ENCODE measurements around the gene GFPT1.

The GFPT1 gene

DNA sequence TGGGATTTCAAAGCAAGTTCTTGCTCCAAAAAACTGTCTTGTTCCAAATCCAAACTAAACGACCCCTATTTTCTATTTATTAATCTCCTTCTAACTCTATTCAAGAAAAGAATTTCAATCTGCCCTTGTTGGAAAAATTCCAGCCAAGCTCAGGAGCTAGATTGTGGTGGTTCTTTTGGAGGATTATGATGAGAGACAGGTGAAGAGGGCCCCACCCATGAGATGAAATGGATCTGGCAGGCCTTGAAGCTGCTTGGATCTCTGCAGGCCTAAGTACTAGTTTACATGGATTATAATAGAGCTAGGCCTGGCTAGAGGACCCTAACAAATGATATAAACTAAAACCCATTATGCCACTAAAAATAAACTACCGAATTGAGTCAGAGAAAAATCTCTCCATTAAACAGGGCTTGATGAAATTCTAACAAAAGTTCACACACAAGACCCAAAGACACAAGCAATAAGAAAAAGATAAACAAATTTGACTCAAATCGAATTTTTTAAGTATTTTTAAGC is 101.6 kb downstream of the GFPT1 start:
- Histone ChIP-seq H3K9me3 (ENCODE audit: low read depth, low read length) (no peaks in the 10 kb centered on the region), H3K36me3 (ENCODE audit: insufficient read depth, low read length) (no peaks in the 10 kb centered on the region), H3K27ac (no peak overlapping the region), H3K9ac (ENCODE audit: insufficient read length) (no peak overlapping the region), H3K4me3 (no peak overlapping the region)
- TF ChIP-seq EZH2 (IDR thresholded peaks at IDR 0.05) (no peak), FOXP2 (optimal IDR thresholded peaks at IDR 0.05; ENCODE audit: control extremely low read depth, extremely low read length, insufficient read depth) (no peak), POLR2AphosphoS5 (IDR thresholded peaks at IDR 0.05; ENCODE audit: borderline replicate concordance, low read depth, low read length) (no peak)
- no peak for DNase-seq (ENCODE audit: low read depth, low spot score)

DNA sequence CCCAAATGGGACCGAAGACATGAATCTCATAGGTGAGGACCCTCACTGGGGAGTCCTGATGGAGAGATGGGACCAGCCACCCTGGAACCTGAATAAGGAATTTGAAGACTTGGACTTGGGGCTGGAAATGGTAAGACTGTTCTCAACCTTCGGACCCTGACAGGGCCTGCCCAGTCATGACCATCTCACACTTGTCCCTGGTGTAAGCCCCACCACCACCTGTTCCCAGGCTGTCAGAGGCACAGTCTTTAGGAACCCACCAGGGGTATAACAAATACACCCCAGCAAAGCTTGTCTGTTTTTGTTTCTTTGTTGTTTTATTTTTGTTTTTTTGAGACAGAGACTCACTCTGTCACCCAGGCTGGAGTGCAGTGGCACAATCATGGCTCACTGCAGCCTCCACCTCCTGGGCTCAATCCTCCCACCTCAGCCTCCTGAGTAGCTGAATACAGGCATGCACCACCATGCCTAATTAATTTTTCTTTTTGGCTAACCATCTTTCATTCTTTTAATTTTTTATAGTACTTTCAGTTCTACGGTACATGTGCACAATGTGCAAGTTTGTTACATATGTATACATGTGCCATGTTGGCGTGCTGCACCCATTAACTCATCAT is 106.1 kb downstream of the GFPT1 start:
- H3K27ac ChIP-seq: no peak overlapping the region
- H3K4me3 ChIP-seq: no peak overlapping the region
- no peak overlapping the region for H3K9ac ChIP-seq (ENCODE audit: insufficient read length)
- TF ChIP-seq POLR2AphosphoS5 (IDR thresholded peaks at IDR 0.05; ENCODE audit: borderline replicate concordance, low read depth, low read length) (no peak), FOXP2 (optimal IDR thresholded peaks at IDR 0.05; ENCODE audit: control extremely low read depth, extremely low read length, insufficient read depth) (no peak), EZH2 (IDR thresholded peaks at IDR 0.05) (no peak)
- H3K9me3 ChIP-seq (ENCODE audit: low read depth, low read length): no peaks in the 10 kb centered on the region
- no peaks in the 10 kb centered on the region for H3K36me3 ChIP-seq (ENCODE audit: insufficient read depth, low read length)
- DNase-seq (ENCODE audit: low read depth, low spot score): no peak

DNA sequence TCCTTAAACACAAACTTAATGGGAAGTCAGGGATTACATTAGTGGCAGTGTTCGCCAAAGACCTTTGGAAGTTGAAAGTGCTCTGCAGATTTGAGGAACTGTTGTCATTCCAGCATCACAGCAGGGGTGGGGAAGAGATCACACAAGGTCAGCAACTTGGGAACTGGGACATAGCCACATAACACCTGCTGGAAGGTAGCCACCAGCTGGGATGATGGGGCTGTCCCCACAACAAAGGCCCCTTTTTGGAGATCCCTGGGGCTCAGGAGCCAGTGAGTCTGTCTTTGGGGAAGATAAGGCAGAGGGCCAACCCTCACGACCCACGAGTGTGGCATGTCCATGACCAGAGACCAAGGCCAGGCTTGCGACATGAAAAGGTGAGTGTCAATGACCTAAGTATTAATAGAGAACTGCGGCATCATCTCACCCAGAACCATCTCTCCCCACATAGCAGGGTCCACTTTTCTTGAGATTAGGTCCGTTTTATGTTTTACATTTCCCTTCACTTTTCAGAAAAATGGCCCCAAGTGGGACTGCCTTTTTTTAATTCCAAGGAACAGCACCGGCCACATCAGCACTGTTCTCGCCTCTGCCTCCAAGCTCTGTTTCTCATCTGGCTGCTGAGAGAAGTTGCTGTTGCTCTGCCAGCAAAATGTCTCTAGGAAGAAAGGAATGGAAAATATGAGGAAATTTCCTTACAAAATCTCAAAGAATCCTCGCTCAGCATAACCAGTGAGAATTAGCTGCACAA is 106.9 kb downstream of the GFPT1 start:
- H3K9ac ChIP-seq (ENCODE audit: insufficient read length): no peak overlapping the region
- H3K36me3 ChIP-seq (ENCODE audit: insufficient read depth, low read length): no peaks in the 10 kb centered on the region
- H3K27ac ChIP-seq: no peak overlapping the region
- no peak for DNase-seq (ENCODE audit: low read depth, low spot score)
- no peak for TF ChIP-seq EZH2 (IDR thresholded peaks at IDR 0.05)
- no peak for TF ChIP-seq FOXP2 (optimal IDR thresholded peaks at IDR 0.05; ENCODE audit: control extremely low read depth, extremely low read length, insufficient read depth)
- TF ChIP-seq POLR2AphosphoS5 (IDR thresholded peaks at IDR 0.05; ENCODE audit: borderline replicate concordance, low read depth, low read length): no peak
- no peak overlapping the region for H3K4me3 ChIP-seq
- no peaks in the 10 kb centered on the region for H3K9me3 ChIP-seq (ENCODE audit: low read depth, low read length)

DNA sequence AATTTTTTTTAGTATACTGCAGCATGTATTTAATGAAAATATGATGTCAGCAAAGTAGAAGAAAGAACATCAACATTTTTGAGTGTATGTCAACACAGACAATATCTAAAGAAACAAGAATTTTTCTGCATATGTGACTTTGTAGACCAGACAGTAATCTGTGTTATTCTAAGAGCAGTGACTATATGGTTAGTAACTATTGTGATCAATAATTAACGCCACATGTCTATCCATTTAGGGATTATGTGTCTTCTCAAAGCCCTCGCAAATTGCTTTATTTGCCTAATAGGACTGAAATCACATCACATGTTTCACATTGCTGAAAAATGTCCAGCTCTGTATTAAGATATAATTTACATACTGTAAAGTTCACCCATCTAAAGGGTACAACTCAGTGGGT is 107.8 kb downstream of the GFPT1 start:
- Histone ChIP-seq H3K4me3 (no peak overlapping the region), H3K9me3 (ENCODE audit: low read depth, low read length) (no peaks in the 10 kb centered on the region), H3K36me3 (ENCODE audit: insufficient read depth, low read length) (no peaks in the 10 kb centered on the region), H3K9ac (ENCODE audit: insufficient read length) (no peak overlapping the region), H3K27ac (no peak overlapping the region)
- no peak for TF ChIP-seq EZH2 (IDR thresholded peaks at IDR 0.05)
- TF ChIP-seq POLR2AphosphoS5 (IDR thresholded peaks at IDR 0.05; ENCODE audit: borderline replicate concordance, low read depth, low read length): no peak
- no peak for TF ChIP-seq FOXP2 (optimal IDR thresholded peaks at IDR 0.05; ENCODE audit: control extremely low read depth, extremely low read length, insufficient read depth)
- no peak for DNase-seq (ENCODE audit: low read depth, low spot score)

DNA sequence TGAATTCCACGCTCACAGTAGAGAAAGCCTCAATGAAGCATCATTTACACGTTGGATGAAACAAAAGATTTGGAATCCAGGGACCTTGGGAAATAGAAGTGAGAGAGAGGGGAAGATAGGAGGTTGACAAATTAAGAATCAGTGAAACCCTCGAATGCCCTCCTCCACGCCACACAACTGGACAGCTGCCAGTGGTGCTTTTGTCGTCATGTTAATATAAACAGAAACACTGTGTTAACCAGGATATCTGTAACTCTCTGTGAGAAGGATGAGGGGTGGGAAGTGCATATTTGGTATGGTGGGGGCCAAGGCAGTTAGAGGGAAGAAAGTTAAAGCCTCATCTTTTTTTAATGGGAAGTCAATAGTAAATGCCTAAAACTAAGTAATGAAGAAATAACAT is 108.7 kb downstream of the GFPT1 start:
- TF ChIP-seq EZH2 (IDR thresholded peaks at IDR 0.05): no peak
- TF ChIP-seq FOXP2 (optimal IDR thresholded peaks at IDR 0.05; ENCODE audit: control extremely low read depth, extremely low read length, insufficient read depth): no peak
- TF ChIP-seq POLR2AphosphoS5 (IDR thresholded peaks at IDR 0.05; ENCODE audit: borderline replicate concordance, low read depth, low read length): no peak
- H3K9me3 ChIP-seq (ENCODE audit: low read depth, low read length): no peaks in the 10 kb centered on the region
- no peak overlapping the region for H3K27ac ChIP-seq
- no peak for DNase-seq (ENCODE audit: low read depth, low spot score)
- H3K9ac ChIP-seq (ENCODE audit: insufficient read length): no peak overlapping the region
- H3K4me3 ChIP-seq: no peak overlapping the region
- H3K36me3 ChIP-seq (ENCODE audit: insufficient read depth, low read length): no peaks in the 10 kb centered on the region

DNA sequence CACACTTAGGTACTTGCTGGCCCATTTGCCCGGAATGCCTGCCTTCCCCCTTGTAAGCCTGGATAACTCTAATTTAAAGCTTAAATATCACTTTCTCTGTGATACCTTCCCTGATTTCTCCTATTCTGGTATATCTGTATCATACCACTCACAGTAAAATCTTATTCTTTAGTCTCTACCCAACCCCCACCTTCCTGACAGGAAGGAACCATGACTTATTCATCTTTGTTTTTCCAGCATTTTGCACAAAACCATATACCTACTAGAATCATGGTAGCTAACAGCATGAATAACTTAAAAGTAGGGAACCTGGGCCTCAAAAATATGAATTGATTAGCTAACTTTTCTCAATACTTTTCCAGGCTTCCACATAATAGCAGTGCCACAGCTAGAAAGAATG is 111.5 kb downstream of the GFPT1 start:
- Histone ChIP-seq H3K27ac (no peak overlapping the region), H3K9ac (ENCODE audit: insufficient read length) (no peak overlapping the region), H3K9me3 (ENCODE audit: low read depth, low read length) (no peaks in the 10 kb centered on the region), H3K4me3 (no peak overlapping the region), H3K36me3 (ENCODE audit: insufficient read depth, low read length) (no peaks in the 10 kb centered on the region)
- TF ChIP-seq FOXP2 (optimal IDR thresholded peaks at IDR 0.05; ENCODE audit: control extremely low read depth, extremely low read length, insufficient read depth) (no peak), POLR2AphosphoS5 (IDR thresholded peaks at IDR 0.05; ENCODE audit: borderline replicate concordance, low read depth, low read length) (no peak), EZH2 (IDR thresholded peaks at IDR 0.05) (no peak)
- DNase-seq (ENCODE audit: low read depth, low spot score): no peak

DNA sequence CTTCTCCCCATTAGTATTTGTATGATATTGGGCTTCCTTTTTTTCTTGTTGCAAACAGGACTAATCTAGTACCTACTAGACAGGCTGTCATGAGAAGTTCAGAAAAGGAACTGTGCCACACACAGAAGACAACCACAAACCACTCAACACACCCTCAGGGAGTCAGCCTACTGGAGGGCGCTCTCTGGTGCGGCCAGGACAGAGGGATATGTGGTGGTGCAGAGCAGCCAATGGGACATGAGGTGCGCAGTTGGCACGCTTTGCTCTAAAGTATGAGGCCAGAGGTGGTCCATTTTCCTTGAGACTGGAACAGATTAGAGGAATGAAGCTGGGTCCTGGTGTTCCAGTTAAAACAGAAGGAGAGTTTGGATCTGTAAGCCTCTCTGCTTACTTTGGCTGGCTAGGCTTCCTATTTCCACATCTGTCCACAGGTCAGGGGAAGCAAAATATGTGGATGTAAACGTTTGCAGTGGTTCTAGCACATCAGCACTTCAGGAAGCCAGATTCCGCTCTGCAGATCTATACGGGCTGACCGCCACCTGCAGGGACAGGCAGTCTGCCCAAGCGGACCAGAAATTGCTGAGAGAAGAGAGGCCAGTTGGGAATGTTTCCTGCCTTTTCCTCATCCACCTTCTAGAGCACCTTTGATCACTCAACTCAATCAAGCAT is 114.1 kb downstream of the GFPT1 start:
- DNase-seq (ENCODE audit: low read depth, low spot score): no peak

DNA sequence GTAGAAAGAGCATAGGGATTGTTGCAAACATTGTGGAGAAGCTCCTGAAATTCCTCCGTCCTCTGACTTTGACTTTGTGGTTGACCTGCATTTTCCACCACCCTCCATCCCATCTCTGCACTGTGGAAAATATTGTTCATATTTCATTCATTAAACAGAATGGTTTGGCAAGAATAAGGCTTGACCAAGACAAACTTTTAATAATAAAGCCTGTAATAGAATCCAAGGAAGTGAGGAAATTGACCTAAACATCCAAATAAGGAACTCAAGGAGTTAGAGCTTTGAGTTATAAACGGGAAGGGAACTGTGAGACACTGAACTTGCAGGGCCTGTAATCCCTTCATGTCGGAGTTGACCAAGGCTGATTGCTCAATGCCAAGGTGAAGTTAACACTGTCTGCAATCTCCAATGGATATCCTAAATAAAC is 115.2 kb downstream of the GFPT1 start:
- no peak overlapping the region for H3K9ac ChIP-seq (ENCODE audit: insufficient read length)

More for the DNA sequence above, 114.1 kb downstream of the GFPT1 start:
- H3K36me3 ChIP-seq (ENCODE audit: insufficient read depth, low read length): no peaks in the 10 kb centered on the region
- no peaks in the 10 kb centered on the region for H3K9me3 ChIP-seq (ENCODE audit: low read depth, low read length)
- no peak overlapping the region for H3K9ac ChIP-seq (ENCODE audit: insufficient read length)
- no peak overlapping the region for H3K27ac ChIP-seq
- TF ChIP-seq EZH2 (IDR thresholded peaks at IDR 0.05) (no peak), POLR2AphosphoS5 (IDR thresholded peaks at IDR 0.05; ENCODE audit: borderline replicate concordance, low read depth, low read length) (no peak), FOXP2 (optimal IDR thresholded peaks at IDR 0.05; ENCODE audit: control extremely low read depth, extremely low read length, insufficient read depth) (no peak)
- H3K4me3 ChIP-seq: no peak overlapping the region

More for the DNA sequence above, 115.2 kb downstream of the GFPT1 start:
- TF ChIP-seq FOXP2 (optimal IDR thresholded peaks at IDR 0.05; ENCODE audit: control extremely low read depth, extremely low read length, insufficient read depth): no peak
- no peak for TF ChIP-seq POLR2AphosphoS5 (IDR thresholded peaks at IDR 0.05; ENCODE audit: borderline replicate concordance, low read depth, low read length)
- no peak for TF ChIP-seq EZH2 (IDR thresholded peaks at IDR 0.05)
- no peak overlapping the region for H3K27ac ChIP-seq
- no peaks in the 10 kb centered on the region for H3K36me3 ChIP-seq (ENCODE audit: insufficient read depth, low read length)
- H3K4me3 ChIP-seq: no peak overlapping the region
- no peaks in the 10 kb centered on the region for H3K9me3 ChIP-seq (ENCODE audit: low read depth, low read length)
- no peak for DNase-seq (ENCODE audit: low read depth, low spot score)
